ENCODE data around the gene PDE8B. TPM values are rescaled to one million over a fixed set of nuclear protein-coding genes. Genes with fewer than 3 reads are reported as not detected.

PDE8B gene
- total and polyA plus RNA-seq, 8 donors, result 2.9 to 11.9 (median 6.9) TPM

- Histone ChIP-seq H3K9me3 (no peaks in the 10 kb centered on the region), H3K36me3 (no peaks in the 10 kb centered on the region), H3K27ac (no peak overlapping the region), H3K27me3 (peaks cover 0 to 7% (median 0%) of the 10 kb centered on the region in 4 donors), H3K4me3 (no peak overlapping the region), H3K4me1 (no peaks in the 10 kb centered on the region)
- intact Hi-C loops (cut with DNase I), result no loop called here
- FAIRE-seq (no peak), DNase-seq (no peak), ATAC-seq (no peak)
- 57 to 83% methylated on average over 1 of the region's 1 CpG for WGBS, 2 donors
- TF ChIP-seq, protein P1, sequence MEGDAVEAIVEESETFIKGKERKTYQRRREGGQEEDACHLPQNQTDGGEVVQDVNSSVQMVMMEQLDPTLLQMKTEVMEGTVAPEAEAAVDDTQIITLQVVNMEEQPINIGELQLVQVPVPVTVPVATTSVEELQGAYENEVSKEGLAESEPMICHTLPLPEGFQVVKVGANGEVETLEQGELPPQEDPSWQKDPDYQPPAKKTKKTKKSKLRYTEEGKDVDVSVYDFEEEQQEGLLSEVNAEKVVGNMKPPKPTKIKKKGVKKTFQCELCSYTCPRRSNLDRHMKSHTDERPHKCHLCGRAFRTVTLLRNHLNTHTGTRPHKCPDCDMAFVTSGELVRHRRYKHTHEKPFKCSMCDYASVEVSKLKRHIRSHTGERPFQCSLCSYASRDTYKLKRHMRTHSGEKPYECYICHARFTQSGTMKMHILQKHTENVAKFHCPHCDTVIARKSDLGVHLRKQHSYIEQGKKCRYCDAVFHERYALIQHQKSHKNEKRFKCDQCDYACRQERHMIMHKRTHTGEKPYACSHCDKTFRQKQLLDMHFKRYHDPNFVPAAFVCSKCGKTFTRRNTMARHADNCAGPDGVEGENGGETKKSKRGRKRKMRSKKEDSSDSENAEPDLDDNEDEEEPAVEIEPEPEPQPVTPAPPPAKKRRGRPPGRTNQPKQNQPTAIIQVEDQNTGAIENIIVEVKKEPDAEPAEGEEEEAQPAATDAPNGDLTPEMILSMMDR (IDR thresholded peaks at IDR 0.05), result no peak
Measured at GRCh38 chr5:77213601-77214000, 3.1 kb downstream of the PDE8B start.

GRCh38 chr5:77214151-77214550, 3.7 kb downstream of the PDE8B start:
- Histone ChIP-seq H3K9me3 (no peaks in the 10 kb centered on the region), H3K36me3 (no peaks in the 10 kb centered on the region), H3K27me3 (peaks cover 0 to 7% (median 0%) of the 10 kb centered on the region in 4 donors), H3K4me1 (no peaks in the 10 kb centered on the region), H3K27ac (no peak overlapping the region), H3K4me3 (no peak overlapping the region)
- DNase-seq (no peak), FAIRE-seq (no peak), ATAC-seq (no peak)
- TF ChIP-seq, protein P1 (IDR thresholded peaks at IDR 0.05), result no peak
- 75 to 79% methylated on average over 4 of the region's 4 CpGs for WGBS, 2 donors
- intact Hi-C loops (cut with DNase I), result no loop called here

- intact Hi-C loops (cut with DNase I), result no loop called here
- Histone ChIP-seq H3K27ac (no peak overlapping the region), H3K27me3 (peaks cover 0 to 6% (median 0%) of the 10 kb centered on the region in 4 donors), H3K36me3 (no peaks in the 10 kb centered on the region), H3K4me3 (no peak overlapping the region), H3K4me1 (no peaks in the 10 kb centered on the region), H3K9me3 (no peaks in the 10 kb centered on the region)
- TF ChIP-seq, protein P1 (IDR thresholded peaks at IDR 0.05), result peak in 2 of 4 donors; percentile 17 to 22
- ATAC-seq, result peak in 1 of 4 donors; percentile 57
- 67 to 74% methylated on average over 4 of the region's 4 CpGs for WGBS, 2 donors
- no peak for DNase-seq
- no peak for FAIRE-seq
Measured at GRCh38 chr5:77218263-77218662, 7.8 kb downstream of the PDE8B start.

DNA sequence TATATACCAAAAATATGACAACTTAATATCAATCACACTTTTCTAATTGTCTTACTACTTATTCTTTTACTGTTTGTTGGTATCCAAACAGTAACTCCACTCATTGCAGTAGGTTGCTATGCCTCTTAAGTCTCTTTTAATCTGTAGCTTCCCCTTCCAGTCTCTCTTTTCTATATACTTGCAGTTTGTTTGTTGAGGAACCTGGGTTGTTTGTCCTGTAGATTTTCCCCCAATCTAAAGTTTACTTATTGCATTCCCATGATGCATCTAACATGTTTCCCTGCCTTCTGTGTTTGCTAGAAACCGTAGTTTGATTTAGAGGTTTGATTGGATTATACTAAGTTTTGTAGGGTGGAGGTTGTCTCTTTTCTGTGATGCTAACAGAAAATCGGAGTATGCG, 10.6 kb downstream of the PDE8B start:
- Histone ChIP-seq H3K27ac (no peak overlapping the region), H3K36me3 (no peaks in the 10 kb centered on the region), H3K9me3 (no peaks in the 10 kb centered on the region), H3K4me1 (no peaks in the 10 kb centered on the region), H3K27me3 (no peaks in the 10 kb centered on the region), H3K4me3 (no peak overlapping the region)
- DNase-seq (no peak), FAIRE-seq (no peak), ATAC-seq (no peak)
- TF ChIP-seq, protein P1 (IDR thresholded peaks at IDR 0.05), result no peak
- intact Hi-C loops (cut with DNase I), result no loop called here
- WGBS, 2 donors, result 76 to 87% methylated on average over 3 of the region's 3 CpGs

DNA sequence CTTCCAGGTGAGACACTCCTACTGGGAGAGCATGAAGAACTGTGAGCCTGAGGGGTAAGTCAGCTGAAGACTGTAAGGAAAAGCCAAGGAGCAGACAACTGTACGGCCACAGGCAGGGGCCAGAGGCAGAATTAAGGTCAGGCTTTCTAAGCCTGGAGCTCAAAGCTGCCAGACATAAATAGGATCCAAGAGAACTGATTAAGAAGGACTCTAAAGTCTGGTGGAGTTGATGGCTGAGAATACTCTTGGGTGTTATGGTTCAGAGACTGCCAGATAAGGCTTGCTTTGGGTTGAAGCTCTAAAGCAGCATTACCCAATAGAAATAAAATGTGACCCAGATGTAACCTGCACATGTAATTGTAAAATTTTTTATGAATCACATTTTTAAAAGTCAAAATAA, 12.2 kb downstream of the PDE8B start:
- WGBS, 2 donors, result 91 to 97% methylated on average over 1 of the region's 1 CpG
- ATAC-seq (no peak), FAIRE-seq (no peak), DNase-seq (no peak)
- Histone ChIP-seq H3K36me3 (no peaks in the 10 kb centered on the region), H3K9me3 (no peaks in the 10 kb centered on the region), H3K4me1 (no peaks in the 10 kb centered on the region), H3K4me3 (no peak overlapping the region), H3K27me3 (no peaks in the 10 kb centered on the region), H3K27ac (no peak overlapping the region)
- TF ChIP-seq, protein P1 (IDR thresholded peaks at IDR 0.05), result no peak
- intact Hi-C loops (cut with DNase I), result no loop called here

Measured in pancreas (tissue), 10 donors.